ENCODE measurements around the gene UQCRH. TPM values are rescaled to one million over a fixed set of nuclear protein-coding genes. Genes with fewer than 3 reads are reported as not detected.

The UQCRH gene
- total RNA-seq, 1 donor from 2014 or later = 221 TPM

- H3K27ac Mint-ChIP-seq = peak overlapping the region; percentile 74
- no peaks in the 10 kb centered on the region for H3K27me3 Mint-ChIP-seq
- H3K4me3 Mint-ChIP-seq (ENCODE audit: low read depth) = no peak overlapping the region
- H3K36me3 Mint-ChIP-seq (ENCODE audit: insufficient read depth) = peaks cover 24% of the 10 kb centered on the region
- peaks cover 5% of the 10 kb centered on the region for H3K4me1 Mint-ChIP-seq (ENCODE audit: low read depth)
- no peak for DNase-seq (ENCODE audit: low spot score, unreplicated experiment)
- no peak for TF ChIP-seq CTCF (IDR thresholded peaks at IDR 0.05; ENCODE audit: unreplicated experiment)
- H3K9me3 Mint-ChIP-seq (ENCODE audit: low read depth) = no peaks in the 10 kb centered on the region
Measured at GRCh38 chr1:46288485-46289133, 14.9 kb upstream of the UQCRH start.

DNA sequence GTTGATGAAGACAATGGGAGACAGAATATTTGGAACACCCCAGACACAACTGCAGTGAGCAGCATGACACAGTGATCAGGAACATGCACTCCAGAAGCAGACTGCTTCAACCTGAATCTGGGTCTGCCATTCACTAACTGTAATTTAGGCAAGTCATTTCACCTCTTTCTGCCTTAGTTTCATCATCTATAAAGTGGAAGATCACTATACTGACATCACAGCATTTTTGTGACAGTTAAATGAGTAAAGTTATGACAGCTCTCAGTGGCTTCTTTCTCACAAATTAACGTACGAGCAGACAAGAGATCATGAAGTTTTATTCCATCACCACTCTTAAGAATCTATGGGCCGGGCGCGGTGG, 14.4 kb upstream of the UQCRH start:
- no peak overlapping the region for H3K4me3 Mint-ChIP-seq (ENCODE audit: low read depth)
- peaks cover 21% of the 10 kb centered on the region for H3K36me3 Mint-ChIP-seq (ENCODE audit: insufficient read depth)
- H3K4me1 Mint-ChIP-seq (ENCODE audit: low read depth) = peaks cover 5% of the 10 kb centered on the region
- H3K9me3 Mint-ChIP-seq (ENCODE audit: low read depth) = no peaks in the 10 kb centered on the region
- DNase-seq (ENCODE audit: low spot score, unreplicated experiment) = no peak
- H3K27me3 Mint-ChIP-seq = no peaks in the 10 kb centered on the region
- no peak overlapping the region for H3K27ac Mint-ChIP-seq
- no peak for TF ChIP-seq CTCF (IDR thresholded peaks at IDR 0.05; ENCODE audit: unreplicated experiment)

DNA sequence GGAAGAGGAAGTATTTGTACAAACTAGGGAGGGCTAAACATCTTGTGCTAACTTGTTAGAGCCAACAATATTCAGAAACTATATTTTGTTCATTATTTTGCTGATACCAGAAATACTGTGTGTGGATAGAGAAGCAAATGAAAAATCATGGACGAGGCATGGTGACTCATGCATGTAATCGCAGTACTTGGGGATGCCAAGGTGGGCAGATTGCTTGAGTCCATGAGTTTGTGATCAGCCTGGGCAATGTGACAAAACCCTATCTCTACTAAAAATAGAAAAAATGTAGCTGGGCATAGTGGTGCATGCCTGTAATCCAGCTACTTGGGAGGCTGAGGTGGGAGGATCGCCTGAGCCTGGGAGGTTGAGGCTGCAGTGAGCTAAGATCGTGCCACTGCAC, 13.5 kb upstream of the UQCRH start:
- Mint-ChIP-seq H3K4me1 (ENCODE audit: low read depth) (peaks cover 2% of the 10 kb centered on the region), H3K9me3 (ENCODE audit: low read depth) (no peaks in the 10 kb centered on the region), H3K27ac (peak overlapping the region; percentile 70), H3K27me3 (no peaks in the 10 kb centered on the region), H3K36me3 (ENCODE audit: insufficient read depth) (peaks cover 17% of the 10 kb centered on the region), H3K4me3 (ENCODE audit: low read depth) (no peak overlapping the region)
- no peak for DNase-seq (ENCODE audit: low spot score, unreplicated experiment)
- no peak for TF ChIP-seq CTCF (IDR thresholded peaks at IDR 0.05; ENCODE audit: unreplicated experiment)

DNA sequence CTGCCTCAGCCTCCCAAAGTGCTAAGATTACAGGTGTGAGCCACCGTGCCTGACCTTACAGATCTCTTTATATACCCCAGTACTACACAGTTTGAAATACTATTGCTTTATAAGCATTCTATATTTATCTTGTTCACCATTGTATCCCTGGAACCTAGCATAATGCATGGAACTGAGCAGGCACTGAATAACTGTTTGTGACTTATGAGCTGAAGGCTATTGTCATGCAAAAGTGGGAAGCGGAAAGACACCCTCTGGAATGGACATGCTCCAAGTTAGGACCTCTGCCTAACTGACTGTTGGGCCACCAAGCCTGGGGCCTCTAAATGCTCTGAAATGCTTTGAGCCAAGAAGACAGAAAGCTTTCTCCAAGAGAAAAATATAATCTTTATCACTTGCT, 8.2 kb upstream of the UQCRH start:
- Mint-ChIP-seq H3K27me3 (no peaks in the 10 kb centered on the region), H3K4me1 (ENCODE audit: low read depth) (peaks cover 4% of the 10 kb centered on the region), H3K36me3 (ENCODE audit: insufficient read depth) (peaks cover 22% of the 10 kb centered on the region), H3K27ac (no peak overlapping the region), H3K9me3 (ENCODE audit: low read depth) (no peaks in the 10 kb centered on the region), H3K4me3 (ENCODE audit: low read depth) (no peak overlapping the region)
- no peak for DNase-seq (ENCODE audit: low spot score, unreplicated experiment)
- no peak for TF ChIP-seq CTCF (IDR thresholded peaks at IDR 0.05; ENCODE audit: unreplicated experiment)

- Mint-ChIP-seq H3K4me3 (ENCODE audit: low read depth) (no peak overlapping the region), H3K27ac (peak overlapping the region; percentile 63), H3K4me1 (ENCODE audit: low read depth) (peaks cover 17% of the 10 kb centered on the region), H3K27me3 (no peaks in the 10 kb centered on the region), H3K36me3 (ENCODE audit: insufficient read depth) (peaks cover 20% of the 10 kb centered on the region), H3K9me3 (ENCODE audit: low read depth) (no peaks in the 10 kb centered on the region)
- TF ChIP-seq CTCF (IDR thresholded peaks at IDR 0.05; ENCODE audit: unreplicated experiment) = no peak
- no peak for DNase-seq (ENCODE audit: low spot score, unreplicated experiment)
Measured at GRCh38 chr1:46298387-46298786, 5.1 kb upstream of the UQCRH start.

Measured in progenitor cell of endocrine pancreas (in vitro differentiated cells).